Stomach (tissue), 9 donors: ENCODE data around the gene FAM25A. TPM values are rescaled to one million over a fixed set of nuclear protein-coding genes. Genes with fewer than 3 reads are reported as not detected.
"Not testable (repeated sequence)": the region's sequence is repeated elsewhere in the genome, so short reads cannot be mapped to it uniquely, and the experiment has no call there.

Experiments used
- DNase-seq, 2 donors: peaks; one replicate each; pipeline versions ENCODE4 v3.0.0 to v3.0.0-alpha.2; 2013 to 2019
- H3K27ac ChIP-seq, 5 donors: fragments of 200-600 bp in 4 of 5; sonication (generic) in 4 of 5; one replicate each; pipeline ENCODE4 v1.5.1; 2013 to 2019; ENCODE audit warnings: mild to moderate bottlenecking in 1 of 5, moderate library complexity in 1 of 5
- H3K27me3 ChIP-seq, 3 donors: fragments of 200-600 bp; sonication (generic); one replicate each; pipeline ENCODE4 v1.5.1; 2017 to 2019; ENCODE audit warnings: mixed run types in 1 of 3
- H3K36me3 ChIP-seq, 4 donors: fragments of 200-600 bp; sonication (generic); 1 replicate in 3 of 4; 2 replicates in 1 of 4; pipeline ENCODE4 v1.5.1; 2016 to 2019
- H3K4me1 ChIP-seq, 4 donors: fragments of 200-600 bp; sonication (generic); one replicate each; pipeline ENCODE4 v1.5.1; 2016 to 2019
- H3K4me3 ChIP-seq, 4 donors: fragments of 200-600 bp; sonication (generic) in 3 of 4; one replicate each; pipeline ENCODE4 v1.5.1; 2016 to 2019; ENCODE audit warnings: mild to moderate bottlenecking in 1 of 4
- H3K9me3 ChIP-seq, 4 donors: fragments of 200-600 bp; sonication (generic); one replicate each; pipeline ENCODE4 v1.5.1; 2016 to 2019
- EP300 ChIP-seq: sonication (generic); formaldehyde crosslinking; IDR thresholded peaks from one replicate; pipeline ENCODE4 v1.6.1; 2017; ENCODE audit warnings: antibody characterized with exemption
- POLR2A ChIP-seq, 4 donors: fragments of 450-650 bp; IDR thresholded peaks; one replicate each; pipeline ENCODE4 v1.6.1; 2016; ENCODE audit warnings: antibody characterized with exemption in 4 of 4, control low read depth in 2 of 4, mild to moderate bottlenecking in 1 of 4, moderate library complexity in 1 of 4
- POLR2AphosphoS5 ChIP-seq, 3 donors: sonication (generic); formaldehyde crosslinking; IDR thresholded peaks; one replicate each; pipeline ENCODE4 v1.6.1; 2016; ENCODE audit warnings: antibody characterized with exemption in 3 of 3
- WGBS, 5 donors: extraction: QIAGEN DNeasy Blood & Tissue Kit in 3 of 5; methylation state at CpG; one replicate each; pipeline versions ENCODE4 v1.1.5 to v1.1.7; 2013 to 2018; 5-methylcytosine and 5-hydroxymethylcytosine counted together
- intact Hi-C: fragments of 100-400 bp; cut with DNase I; formaldehyde crosslinking; loops from one replicate; pipeline ENCODE4 v1.15.1; 2023; ENCODE audit warnings: low total_unique reads
- polyA plus RNA-seq, 3 donors: library from polyadenylated mRNA; stranded (reverse); fragments of 200-250 nt; gene quantifications; one replicate each; pipeline ENCODE4 v1.2.3, GENCODE V29; 2013
- total RNA-seq, 5 donors: library from RNA; depleted of rRNA; stranded (reverse); fragments of >200 nt; gene quantifications; one replicate each; pipeline versions ENCODE4 v1.1.0 to v1.2.3, GENCODE V29; 2014 to 2016
- TF ChIP-seq, protein P1 (sequence below), 7 experiments: fragments of 450-650 bp in 4 of 7; fragments of 200-600 bp in 3 of 7; sonication (generic) in 3 of 7; IDR thresholded peaks; one replicate each; pipeline ENCODE4 v1.5.1; 2016 to 2019; ENCODE audit warnings: antibody characterized with exemption in 7 of 7, control low read depth in 2 of 7, mild to moderate bottlenecking in 1 of 7
- donor health status: healthy with polysubstance abuse.
- donor health status: Bipolar disorder and iron deficiency.
- donor health status: healthy.

The FAM25A gene
- total and polyA plus RNA-seq, 8 donors: 11.9 TPM; not detected in 7

DNA sequence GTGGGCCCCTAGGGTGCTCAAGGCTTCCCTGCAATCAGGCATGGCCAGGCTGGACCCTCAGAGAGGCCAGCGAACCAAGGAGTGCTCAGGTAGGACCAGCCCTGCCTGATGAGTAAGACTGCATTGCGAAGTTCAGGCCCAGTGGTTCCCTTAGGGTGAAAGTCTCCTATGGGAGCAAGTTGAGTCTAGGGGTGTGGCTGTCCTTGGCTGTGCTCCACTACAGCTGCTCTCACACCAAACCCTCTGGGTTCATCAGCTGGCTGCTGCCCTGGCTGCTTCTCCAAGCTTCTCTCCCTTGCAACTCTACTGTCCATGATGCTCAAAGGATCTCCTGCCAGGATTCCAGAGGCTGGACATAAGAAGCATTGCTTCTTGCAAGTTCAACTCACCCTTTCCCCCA, 18.7 kb downstream of the FAM25A start:
- H3K4me3 ChIP-seq: no peak overlapping the region
- H3K27me3 ChIP-seq: no peaks in the 10 kb centered on the region
- H3K36me3 ChIP-seq: peaks cover 0 to 5% (median 0%) of the 10 kb centered on the region in 4 donors
- TF ChIP-seq POLR2AphosphoS5 (IDR thresholded peaks at IDR 0.05): no peak
- TF ChIP-seq, protein P1, sequence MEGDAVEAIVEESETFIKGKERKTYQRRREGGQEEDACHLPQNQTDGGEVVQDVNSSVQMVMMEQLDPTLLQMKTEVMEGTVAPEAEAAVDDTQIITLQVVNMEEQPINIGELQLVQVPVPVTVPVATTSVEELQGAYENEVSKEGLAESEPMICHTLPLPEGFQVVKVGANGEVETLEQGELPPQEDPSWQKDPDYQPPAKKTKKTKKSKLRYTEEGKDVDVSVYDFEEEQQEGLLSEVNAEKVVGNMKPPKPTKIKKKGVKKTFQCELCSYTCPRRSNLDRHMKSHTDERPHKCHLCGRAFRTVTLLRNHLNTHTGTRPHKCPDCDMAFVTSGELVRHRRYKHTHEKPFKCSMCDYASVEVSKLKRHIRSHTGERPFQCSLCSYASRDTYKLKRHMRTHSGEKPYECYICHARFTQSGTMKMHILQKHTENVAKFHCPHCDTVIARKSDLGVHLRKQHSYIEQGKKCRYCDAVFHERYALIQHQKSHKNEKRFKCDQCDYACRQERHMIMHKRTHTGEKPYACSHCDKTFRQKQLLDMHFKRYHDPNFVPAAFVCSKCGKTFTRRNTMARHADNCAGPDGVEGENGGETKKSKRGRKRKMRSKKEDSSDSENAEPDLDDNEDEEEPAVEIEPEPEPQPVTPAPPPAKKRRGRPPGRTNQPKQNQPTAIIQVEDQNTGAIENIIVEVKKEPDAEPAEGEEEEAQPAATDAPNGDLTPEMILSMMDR (IDR thresholded peaks at IDR 0.05): no peak
- no peak for TF ChIP-seq EP300
- TF ChIP-seq POLR2A (IDR thresholded peaks at IDR 0.05): no peak
- H3K4me1 ChIP-seq: no peaks in the 10 kb centered on the region
- no peak overlapping the region for H3K27ac ChIP-seq
- peaks cover 0 to 7% (median 0%) of the 10 kb centered on the region in 4 donors for H3K9me3 ChIP-seq
- 77 to 100% (median 85%) methylated on average over 2 of the region's 2 CpGs; no CpG with 5 or more reads in 1 of the 5 donors for WGBS, 5 donors
- peak in 1 of 2 donors; percentile 27 for DNase-seq
- intact Hi-C loops: no loop called here

DNA sequence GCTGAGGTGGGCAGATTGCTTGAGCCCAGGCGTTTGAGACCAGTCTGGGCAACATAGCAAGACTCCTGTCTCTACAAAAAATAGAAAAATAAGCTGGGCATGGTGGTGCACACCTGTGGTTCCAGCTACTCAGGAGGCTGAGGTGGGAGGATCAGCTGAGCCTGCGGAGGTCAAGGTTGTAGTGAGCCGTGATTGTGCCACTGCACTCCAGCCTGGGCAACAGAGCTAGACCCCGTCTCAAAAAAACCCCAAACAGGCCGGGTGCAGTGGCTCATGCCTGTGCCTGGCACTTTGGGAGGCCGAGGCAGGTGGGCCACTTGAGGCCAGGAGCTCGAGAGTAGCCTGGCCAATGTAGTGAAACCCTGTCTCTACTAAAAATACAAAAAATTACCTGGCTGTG, 23.5 kb downstream of the FAM25A start:
- H3K27ac ChIP-seq, H3K27me3 ChIP-seq, H3K4me3 ChIP-seq, DNase-seq, intact Hi-C loops, H3K9me3 ChIP-seq, H3K4me1 ChIP-seq: not testable (repeated sequence)
- H3K36me3 ChIP-seq: peaks cover 11 to 46% (median 34%) of the 10 kb centered on the region in 4 donors
- 94 to 98% (median 97%) methylated on average over 3 to 7 of the region's 7 CpGs for WGBS, 5 donors

DNA sequence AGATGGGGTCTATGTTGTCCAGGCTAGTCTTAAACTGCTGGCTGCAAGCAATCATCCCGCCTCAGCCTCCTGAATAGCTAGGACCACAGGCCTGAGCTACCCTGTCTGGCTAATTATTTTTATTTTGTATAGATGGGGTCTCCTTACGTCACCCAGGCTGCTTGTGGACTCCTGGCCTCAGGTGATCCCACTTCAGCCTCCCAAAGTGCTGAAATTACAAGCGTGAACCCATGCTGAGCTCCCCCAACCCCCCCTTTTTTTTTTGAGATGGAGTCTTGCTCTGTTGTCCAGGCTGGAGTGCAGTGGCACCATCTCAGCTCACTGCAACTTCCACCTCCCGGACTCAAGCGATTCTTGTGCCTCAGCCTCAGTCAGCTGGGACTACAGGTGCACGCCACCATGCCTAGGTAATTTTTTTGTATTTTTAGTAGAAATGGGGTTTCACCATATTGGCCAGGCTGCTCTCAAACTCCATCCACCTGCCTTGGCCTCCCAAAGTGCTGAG, 25.4 kb downstream of the FAM25A start:
- peaks cover 18 to 65% (median 53%) of the 10 kb centered on the region in 4 donors for H3K36me3 ChIP-seq
- intact Hi-C loops: no loop called here
- TF ChIP-seq EP300 (no peak), POLR2A (IDR thresholded peaks at IDR 0.05) (no peak), POLR2AphosphoS5 (IDR thresholded peaks at IDR 0.05) (no peak)
- TF ChIP-seq, protein P1 (IDR thresholded peaks at IDR 0.05): no peak
- WGBS, 5 donors: 83 to 99% (median 99%) methylated on average over 6 of the region's 6 CpGs
- no peaks in the 10 kb centered on the region for H3K27me3 ChIP-seq
- no peaks in the 10 kb centered on the region for H3K4me1 ChIP-seq
- no peak overlapping the region for H3K4me3 ChIP-seq
- no peak for DNase-seq
- H3K9me3 ChIP-seq: no peaks in the 10 kb centered on the region
- no peak overlapping the region for H3K27ac ChIP-seq

DNA sequence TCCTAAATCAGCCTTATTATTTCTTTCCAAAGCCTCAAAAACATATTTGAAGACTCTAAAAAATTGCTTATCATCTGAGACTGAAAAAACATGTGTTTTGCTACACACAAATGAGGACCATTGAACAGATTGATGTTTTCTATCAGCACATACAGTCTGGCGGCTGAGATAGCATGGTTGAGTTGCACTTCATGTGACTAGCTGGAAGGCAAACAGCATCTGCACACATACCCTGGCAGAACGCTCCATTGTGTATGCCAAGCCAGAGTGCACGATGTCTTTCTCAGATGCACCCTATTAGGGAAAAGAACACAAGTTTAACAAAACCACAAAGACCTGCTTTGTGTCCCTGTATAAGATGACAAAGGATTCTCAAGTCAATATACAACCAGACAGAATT, 33.0 kb downstream of the FAM25A start:
- no peak for TF ChIP-seq POLR2A (IDR thresholded peaks at IDR 0.05)
- no peak for TF ChIP-seq EP300
- no peak for TF ChIP-seq POLR2AphosphoS5 (IDR thresholded peaks at IDR 0.05)
- TF ChIP-seq, protein P1 (IDR thresholded peaks at IDR 0.05): no peak
- Histone ChIP-seq H3K27ac (no peak overlapping the region), H3K27me3 (no peaks in the 10 kb centered on the region), H3K4me3 (no peak overlapping the region), H3K4me1 (peaks cover 0 to 19% (median 5%) of the 10 kb centered on the region in 4 donors), H3K36me3 (peaks cover 44 to 100% (median 99%) of the 10 kb centered on the region in 4 donors), H3K9me3 (no peaks in the 10 kb centered on the region)
- DNase-seq: peak; percentile 39 to 45
- intact Hi-C loops: no loop called here
- WGBS, 5 donors: 24 to 62% (median 48%) methylated on average over 3 of the region's 3 CpGs

DNA sequence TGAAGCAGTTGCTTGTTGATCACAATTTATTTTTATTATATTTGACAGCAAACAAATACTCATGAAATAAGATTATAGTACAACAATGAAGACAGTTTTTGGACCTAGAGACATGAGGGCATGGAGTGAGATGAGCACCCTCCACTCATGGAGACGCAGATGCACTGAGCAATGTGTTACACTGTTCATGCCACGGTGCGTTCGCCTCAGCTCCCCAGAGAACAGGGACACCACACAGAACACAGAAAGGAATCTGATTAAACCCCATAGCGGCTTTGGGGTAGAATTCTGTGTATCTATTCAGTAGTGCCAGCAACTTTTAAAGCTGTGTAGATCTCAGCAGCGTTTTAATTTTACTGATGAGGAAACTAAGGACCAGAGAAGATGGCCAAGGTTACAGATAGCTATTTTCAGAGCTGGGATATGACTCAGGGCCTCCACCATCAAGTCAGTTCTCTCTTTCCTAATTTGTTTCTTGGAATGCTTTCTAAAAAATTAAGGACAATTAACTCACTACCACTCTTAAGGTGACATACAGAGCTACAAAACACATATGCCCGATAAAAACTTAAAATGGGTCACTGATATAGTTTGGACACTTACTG, 33.6 kb downstream of the FAM25A start:
- Histone ChIP-seq H3K27ac (no peak overlapping the region), H3K36me3 (peaks cover 44 to 100% (median 99%) of the 10 kb centered on the region in 4 donors), H3K9me3 (no peaks in the 10 kb centered on the region), H3K27me3 (no peaks in the 10 kb centered on the region), H3K4me1 (peaks cover 0 to 19% (median 5%) of the 10 kb centered on the region in 4 donors), H3K4me3 (no peak overlapping the region)
- no peak for DNase-seq
- TF ChIP-seq, protein P1 (IDR thresholded peaks at IDR 0.05): no peak
- TF ChIP-seq POLR2A (IDR thresholded peaks at IDR 0.05): no peak
- TF ChIP-seq POLR2AphosphoS5 (IDR thresholded peaks at IDR 0.05): no peak
- WGBS, 5 donors: 93 to 96% (median 94%) methylated on average over 7 of the region's 7 CpGs
- intact Hi-C loops: no loop called here
